HepG2 (cell line): Measurements from ENCODE around the gene STAT6. TPM values are rescaled to one million over a fixed set of nuclear protein-coding genes. Genes with fewer than 3 reads are reported as not detected.

ENCODE experiments used
- ATAC-seq: fragments of 200-7000 bp; cut with Tn5 transposase; 3 replicates; pipeline ENCODE4 v1.9.1; 2020; ENCODE audit warnings: mild to moderate bottlenecking, moderate library complexity
- BruUV-seq: library from RNA; stranded (reverse); fragments of 400-500 nt; replicated peaks from 2 replicates; lab custom pipeline; 2021; lab: Mats Ljungman, UMichigan
- CTCF ChIA-PET: fragments of 300-600 bp; formaldehyde crosslinking; extraction: SDS; loops from one replicate; lab custom pipeline; 2021; ENCODE audit warnings: low total read pairs, inconsistent platforms, low intra/inter-chr PET ratio; lab: Yijun Ruan, JAX
- POLR2A ChIA-PET: fragments of 350-600 bp; sonication (Branson Sonifier 250); formaldehyde crosslinking; loops from one replicate; lab custom pipeline; 2020; ENCODE audit warnings: antibody characterized with exemption, inconsistent platforms; lab: Yijun Ruan, JAX
- DNase-seq: peaks from one replicate; pipeline ENCODE4 v3.0.0-alpha.2; 2015; ENCODE audit warnings: low spot score
- FAIRE-seq: peaks from 3 replicates; lab custom pipeline; 2011; peaks lifted over from hg19 to GRCh38; lab: Jason Lieb, UNC
- H2AFZ ChIP-seq: one replicate; pipeline ENCODE4 v1.6.1; 2011; ENCODE audit warnings: low read length, inconsistent platforms
- H3K27ac ChIP-seq: fragments of 300-600 bp; 3 replicates; pipeline ENCODE4 v1.8.0; 2011; ENCODE audit warnings: mixed run types, mild to moderate bottlenecking, mixed read lengths, low read length, inconsistent platforms; ENCODE audit not compliant: insufficient read depth; ENCODE audit errors: extremely low read length
- H3K27me3 ChIP-seq, 2 experiments: fragments of 200-600 bp in 1 of 2; 2 replicates in 1 of 2; 3 replicates in 1 of 2; pipeline versions ENCODE4 v1.6.0 to v1.8.0; 2011; ENCODE audit warnings: low read length in 2 of 2, mild to moderate bottlenecking in 2 of 2, moderate library complexity in 2 of 2, inconsistent platforms in 1 of 2; ENCODE audit not compliant: insufficient read depth in 2 of 2, control insufficient read depth in 1 of 2
- H3K36me3 ChIP-seq, 2 experiments: fragments of 200-600 bp in 1 of 2; replicated peaks in 1 of 2; 2 replicates in 1 of 2; 3 replicates in 1 of 2; pipeline versions ENCODE4 v1.5.1 to v1.8.0; 2011; ENCODE audit warnings: low read length in 2 of 2, inconsistent platforms in 1 of 2; ENCODE audit not compliant: insufficient read depth in 2 of 2, control insufficient read depth in 1 of 2
- H3K4me1 ChIP-seq: 2 replicates; pipeline ENCODE4 v1.5.1; 2012; ENCODE audit warnings: low read length, inconsistent platforms; ENCODE audit not compliant: insufficient read depth
- H3K4me2 ChIP-seq: 2 replicates; pipeline ENCODE4 v1.6.0; 2011; ENCODE audit warnings: low read depth, low read length, inconsistent platforms
- H3K4me3 ChIP-seq, 3 experiments: fragments of 200-600 bp in 1 of 3; sonication (generic), shearing (Covaris generic) in 1 of 3; replicated peaks in 1 of 3; 2 replicates each; pipeline ENCODE4 v1.5.1; 2011 to 2016; ENCODE audit warnings: low read length in 3 of 3, inconsistent platforms in 2 of 3, low read depth in 2 of 3, mild to moderate bottlenecking in 2 of 3, control low read depth in 1 of 3, mixed read lengths in 1 of 3; ENCODE audit not compliant: insufficient read depth in 1 of 3
- H3K79me2 ChIP-seq: one replicate; pipeline ENCODE4 v1.6.1; 2011; ENCODE audit warnings: low read length, inconsistent platforms; ENCODE audit not compliant: insufficient read depth
- H3K9ac ChIP-seq: 2 replicates; pipeline ENCODE4 v1.6.0; 2011; ENCODE audit warnings: mild to moderate bottlenecking, low read depth, low read length, inconsistent platforms; ENCODE audit not compliant: insufficient read depth
- H3K9me3 ChIP-seq: 2 replicates; pipeline ENCODE4 v1.5.1; 2012; ENCODE audit warnings: mild to moderate bottlenecking, low read length
- H4K20me1 ChIP-seq: 2 replicates; pipeline ENCODE4 v1.6.0; 2011; ENCODE audit warnings: inconsistent platforms, mild to moderate bottlenecking, low read length, moderate library complexity; ENCODE audit not compliant: insufficient read depth
- AGO2 ChIP-seq: fragments of 200-400 bp; formaldehyde crosslinking; optimal IDR thresholded peaks from 2 replicates; pipeline ENCODE3; 2017; ENCODE audit warnings: mild to moderate bottlenecking, low read depth, low read length, moderate library complexity
- ESRRA ChIP-seq: sonication (generic); formaldehyde crosslinking; IDR thresholded peaks from 2 replicates; pipeline ENCODE4 v1.5.1; 2020; ENCODE audit warnings: mild to moderate bottlenecking, low read depth, missing genetic modification reagents
- MTF2 ChIP-seq: sonication (generic); formaldehyde crosslinking; IDR thresholded peaks from 2 replicates; pipeline ENCODE4 v1.5.0; 2020; ENCODE audit warnings: missing genetic modification reagents, borderline replicate concordance
- NKX3-1 ChIP-seq: sonication (generic); formaldehyde crosslinking; IDR thresholded peaks from 2 replicates; pipeline ENCODE4 v1.5.0; 2020; ENCODE audit warnings: missing genetic modification reagents
- PITX1 ChIP-seq: sonication (generic); formaldehyde crosslinking; IDR thresholded peaks from 2 replicates; pipeline ENCODE4 v1.5.1; 2020; ENCODE audit warnings: mild to moderate bottlenecking, missing genetic modification reagents
- PRPF4 ChIP-seq: fragments of 200-400 bp; formaldehyde crosslinking; IDR thresholded peaks from 2 replicates; pipeline ENCODE4 v1.6.1; 2016; ENCODE audit warnings: low read length, low read depth; ENCODE audit not compliant: poor library complexity, severe bottlenecking
- TAF1 ChIP-seq: sonication (generic); formaldehyde crosslinking; IDR thresholded peaks from 2 replicates; pipeline ENCODE4 v1.4.0; 2020; ENCODE audit warnings: missing genetic modification reagents
- ZNF709 ChIP-seq: sonication (generic); formaldehyde crosslinking; IDR thresholded peaks from 2 replicates; pipeline ENCODE4 v1.5.0; 2020; ENCODE audit warnings: mild to moderate bottlenecking, missing genetic modification reagents
- WGBS: methylation state at CpG from one replicate; pipeline ENCODE4 v1.1.6; 2017; ENCODE audit warnings: low lambda C conversion rate; 5-methylcytosine and 5-hydroxymethylcytosine counted together
- in situ Hi-C: cut with HindIII; loops from 2 replicates; pipeline ENCODE4 v1.10.0; 2017; ENCODE audit warnings: low pct_unique_long_range_greater_than_20kb; ENCODE audit not compliant: extremely low pct_ligation_motif_present
- intact Hi-C: fragments of 100-400 bp; cut with micrococcal nuclease; formaldehyde crosslinking; loops from one replicate; pipeline ENCODE4 v1.10.0; 2022; ENCODE audit not compliant: unreplicated experiment
- polyA plus RNA-seq, 8 experiments: library from polyadenylated mRNA; depleted of rRNA in 3 of 8; stranded (reverse) in 7 of 8; unstranded in 1 of 8; fragments of >200 nt; fragmentation: Illumina TruSeq in 4 of 8; extraction: Trizol in 4 of 8; gene quantifications; 2 replicates each; pipeline versions ENCODE4 v1.2.1 to v1.2.3, GENCODE V29; 2011 to 2016; ENCODE audit warnings: low read depth in 4 of 8, missing spikeins in 1 of 8, mixed read lengths in 1 of 8; ENCODE audit not compliant: insufficient read depth in 1 of 8
- total RNA-seq, 5 experiments: library from RNA; depleted of rRNA; stranded (reverse); fragments of >200 nt; fragmentation: Illumina TruSeq; extraction: Trizol; gene quantifications; 2 replicates each; pipeline ENCODE4 v1.2.3, GENCODE V29; 2016; ENCODE audit warnings: low read depth in 1 of 5
- TF ChIP-seq, protein P1 (sequence below): fragments of 450-650 bp; IDR thresholded peaks from 2 replicates; pipeline ENCODE4 v1.6.1; 2017
- TF ChIP-seq, protein P2 (sequence below): sonication (generic); formaldehyde crosslinking; IDR thresholded peaks from 2 replicates; pipeline ENCODE4 v1.5.0; 2020; ENCODE audit warnings: mild to moderate bottlenecking, missing genetic modification reagents, borderline replicate concordance
- TF ChIP-seq, protein P3 (sequence below): sonication (generic); formaldehyde crosslinking; IDR thresholded peaks from 2 replicates; pipeline ENCODE4 v1.4.0; 2020; ENCODE audit warnings: mild to moderate bottlenecking, missing genetic modification reagents

STAT6 gene
- total and polyA plus RNA-seq, 2 of the 13 experiments (the other 11 are each of a cell fraction or from before 2014, with no cell fraction given) = 28.0 to 62.2 TPM

GRCh38 chr12:57160040-57160439 is 48.9 kb upstream of the STAT6 start:
- Histone ChIP-seq H2AFZ (no peak overlapping the region), H4K20me1 (no peaks in the 10 kb centered on the region; the same call in 1 of the 2 replicates), H3K27me3 (no peaks in the 10 kb centered on the region), H3K9me3 (no peaks in the 10 kb centered on the region), H3K79me2 (no peaks in the 10 kb centered on the region), H3K36me3 (peaks cover 68 to 89% of the 10 kb centered on the region in 2 experiments), H3K4me1 (peaks cover 6% of the 10 kb centered on the region), H3K27ac (no peak overlapping the region), H3K4me3 (no peak overlapping the region), H3K4me2 (no peak overlapping the region), H3K9ac (no peak overlapping the region)
- BruUV-seq = no TSS peak
- 98% methylated on average over 4 of the region's 4 CpGs for WGBS
- ATAC-seq = no peak
- ChIA-PET CTCF (no interaction called here), POLR2A (interaction anchor here (0.7 kb wide), 1 partner anchor 32 kb away, joined by 3 read pairs; the partner anchor contains the start of gene LRP1)
- DNase-seq = no peak
- no peak for FAIRE-seq
- intact Hi-C loops = no loop called here
- in situ Hi-C loops = no loop called here
- TF ChIP-seq AGO2 = no peak
- TF ChIP-seq, protein P1, sequence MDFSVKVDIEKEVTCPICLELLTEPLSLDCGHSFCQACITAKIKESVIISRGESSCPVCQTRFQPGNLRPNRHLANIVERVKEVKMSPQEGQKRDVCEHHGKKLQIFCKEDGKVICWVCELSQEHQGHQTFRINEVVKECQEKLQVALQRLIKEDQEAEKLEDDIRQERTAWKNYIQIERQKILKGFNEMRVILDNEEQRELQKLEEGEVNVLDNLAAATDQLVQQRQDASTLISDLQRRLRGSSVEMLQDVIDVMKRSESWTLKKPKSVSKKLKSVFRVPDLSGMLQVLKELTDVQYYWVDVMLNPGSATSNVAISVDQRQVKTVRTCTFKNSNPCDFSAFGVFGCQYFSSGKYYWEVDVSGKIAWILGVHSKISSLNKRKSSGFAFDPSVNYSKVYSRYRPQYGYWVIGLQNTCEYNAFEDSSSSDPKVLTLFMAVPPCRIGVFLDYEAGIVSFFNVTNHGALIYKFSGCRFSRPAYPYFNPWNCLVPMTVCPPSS = no peak
- TF ChIP-seq PRPF4 = no peak
- no peak for TF ChIP-seq NKX3-1 (CRISPR knock-in tag)
- TF ChIP-seq TAF1 (CRISPR knock-in tag) = no peak
- TF ChIP-seq MTF2 (CRISPR knock-in tag) = no peak
- TF ChIP-seq, protein P2, sequence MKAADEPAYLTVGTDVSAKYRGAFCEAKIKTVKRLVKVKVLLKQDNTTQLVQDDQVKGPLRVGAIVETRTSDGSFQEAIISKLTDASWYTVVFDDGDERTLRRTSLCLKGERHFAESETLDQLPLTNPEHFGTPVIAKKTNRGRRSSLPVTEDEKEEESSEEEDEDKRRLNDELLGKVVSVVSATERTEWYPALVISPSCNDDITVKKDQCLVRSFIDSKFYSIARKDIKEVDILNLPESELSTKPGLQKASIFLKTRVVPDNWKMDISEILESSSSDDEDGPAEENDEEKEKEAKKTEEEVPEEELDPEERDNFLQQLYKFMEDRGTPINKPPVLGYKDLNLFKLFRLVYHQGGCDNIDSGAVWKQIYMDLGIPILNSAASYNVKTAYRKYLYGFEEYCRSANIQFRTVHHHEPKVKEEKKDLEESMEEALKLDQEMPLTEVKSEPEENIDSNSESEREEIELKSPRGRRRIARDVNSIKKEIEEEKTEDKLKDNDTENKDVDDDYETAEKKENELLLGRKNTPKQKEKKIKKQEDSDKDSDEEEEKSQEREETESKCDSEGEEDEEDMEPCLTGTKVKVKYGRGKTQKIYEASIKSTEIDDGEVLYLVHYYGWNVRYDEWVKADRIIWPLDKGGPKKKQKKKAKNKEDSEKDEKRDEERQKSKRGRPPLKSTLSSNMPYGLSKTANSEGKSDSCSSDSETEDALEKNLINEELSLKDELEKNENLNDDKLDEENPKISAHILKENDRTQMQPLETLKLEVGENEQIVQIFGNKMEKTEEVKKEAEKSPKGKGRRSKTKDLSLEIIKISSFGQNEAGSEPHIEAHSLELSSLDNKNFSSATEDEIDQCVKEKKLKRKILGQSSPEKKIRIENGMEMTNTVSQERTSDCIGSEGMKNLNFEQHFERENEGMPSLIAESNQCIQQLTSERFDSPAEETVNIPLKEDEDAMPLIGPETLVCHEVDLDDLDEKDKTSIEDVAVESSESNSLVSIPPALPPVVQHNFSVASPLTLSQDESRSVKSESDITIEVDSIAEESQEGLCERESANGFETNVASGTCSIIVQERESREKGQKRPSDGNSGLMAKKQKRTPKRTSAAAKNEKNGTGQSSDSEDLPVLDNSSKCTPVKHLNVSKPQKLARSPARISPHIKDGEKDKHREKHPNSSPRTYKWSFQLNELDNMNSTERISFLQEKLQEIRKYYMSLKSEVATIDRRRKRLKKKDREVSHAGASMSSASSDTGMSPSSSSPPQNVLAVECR (CRISPR knock-in tag) = no peak
- TF ChIP-seq PITX1 (CRISPR knock-in tag) = no peak
- no peak for TF ChIP-seq ESRRA (CRISPR knock-in tag)
- TF ChIP-seq, protein P3, sequence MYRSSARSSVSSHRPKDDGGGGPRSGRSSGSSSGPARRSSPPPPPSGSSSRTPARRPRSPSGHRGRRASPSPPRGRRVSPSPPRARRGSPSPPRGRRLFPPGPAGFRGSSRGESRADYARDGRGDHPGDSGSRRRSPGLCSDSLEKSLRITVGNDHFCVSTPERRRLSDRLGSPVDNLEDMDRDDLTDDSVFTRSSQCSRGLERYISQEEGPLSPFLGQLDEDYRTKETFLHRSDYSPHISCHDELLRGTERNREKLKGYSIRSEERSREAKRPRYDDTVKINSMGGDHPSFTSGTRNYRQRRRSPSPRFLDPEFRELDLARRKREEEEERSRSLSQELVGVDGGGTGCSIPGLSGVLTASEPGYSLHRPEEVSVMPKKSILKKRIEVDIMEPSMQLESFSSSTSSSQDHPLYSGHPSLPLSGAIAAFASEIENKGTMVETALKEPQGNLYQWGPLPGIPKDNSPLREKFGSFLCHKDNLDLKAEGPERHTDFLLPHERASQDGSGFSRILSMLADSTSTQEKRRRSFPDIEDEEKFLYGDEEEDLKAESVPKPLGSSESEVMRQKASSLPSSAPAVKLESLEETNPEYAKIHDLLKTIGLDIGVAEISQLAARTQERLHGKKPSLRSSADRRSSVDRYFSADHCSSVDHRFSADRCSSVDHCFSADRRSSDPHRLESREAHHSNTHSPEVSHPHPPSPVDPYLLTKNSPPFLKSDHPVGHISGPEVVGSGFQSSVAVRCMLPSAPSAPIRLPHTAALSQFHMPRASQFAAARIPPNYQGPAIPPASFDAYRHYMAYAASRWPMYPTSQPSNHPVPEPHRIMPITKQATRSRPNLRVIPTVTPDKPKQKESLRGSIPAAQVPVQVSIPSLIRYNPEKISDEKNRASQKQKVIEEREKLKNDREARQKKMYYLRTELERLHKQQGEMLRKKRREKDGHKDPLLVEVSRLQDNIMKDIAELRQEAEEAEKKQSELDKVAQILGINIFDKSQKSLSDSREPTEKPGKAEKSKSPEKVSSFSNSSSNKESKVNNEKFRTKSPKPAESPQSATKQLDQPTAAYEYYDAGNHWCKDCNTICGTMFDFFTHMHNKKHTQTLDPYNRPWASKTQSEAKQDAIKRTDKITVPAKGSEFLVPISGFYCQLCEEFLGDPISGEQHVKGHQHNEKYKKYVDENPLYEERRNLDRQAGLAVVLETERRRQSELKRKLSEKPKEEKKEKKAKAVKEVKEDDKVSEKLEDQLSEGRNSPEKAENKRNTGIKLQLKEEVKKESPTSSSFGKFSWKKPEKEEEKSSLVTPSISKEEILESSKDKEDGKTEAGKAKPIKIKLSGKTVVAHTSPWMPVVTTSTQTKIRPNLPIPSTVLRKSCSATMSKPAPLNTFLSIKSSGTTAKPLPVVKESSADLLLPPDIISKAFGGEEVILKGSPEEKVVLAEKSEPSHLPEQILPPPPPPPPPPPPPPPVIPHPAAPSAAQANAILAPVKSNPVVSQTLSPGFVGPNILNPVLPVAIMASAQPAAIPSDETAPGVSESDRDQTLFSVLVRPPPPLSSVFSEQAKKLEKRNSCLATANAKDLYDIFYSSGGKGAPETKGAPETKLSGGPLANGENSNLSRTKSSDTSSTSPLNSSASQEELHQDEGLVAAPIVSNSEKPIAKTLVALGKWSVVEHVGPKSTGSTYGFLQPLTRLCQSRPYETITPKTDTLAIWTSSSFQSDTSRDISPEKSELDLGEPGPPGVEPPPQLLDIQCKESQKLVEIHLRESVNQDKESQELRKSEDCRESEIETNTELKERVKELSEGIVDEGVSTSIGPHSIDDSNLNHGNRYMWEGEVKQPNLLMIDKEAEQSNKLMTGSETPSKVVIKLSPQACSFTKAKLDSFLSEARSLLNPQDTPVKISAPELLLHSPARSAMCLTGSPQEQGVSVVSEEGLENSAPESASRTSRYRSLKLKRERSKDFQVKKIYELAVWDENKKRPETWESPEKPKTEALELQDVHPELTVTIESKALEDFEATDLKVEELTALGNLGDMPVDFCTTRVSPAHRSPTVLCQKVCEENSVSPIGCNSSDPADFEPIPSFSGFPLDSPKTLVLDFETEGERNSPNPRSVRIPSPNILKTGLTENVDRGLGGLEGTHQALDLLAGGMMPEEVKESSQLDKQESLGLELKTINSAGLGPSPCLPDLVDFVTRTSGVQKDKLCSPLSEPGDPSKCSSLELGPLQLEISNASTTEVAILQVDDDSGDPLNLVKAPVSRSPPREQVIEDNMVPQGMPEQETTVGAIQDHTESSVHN (CRISPR knock-in tag) = no peak
- no peak for TF ChIP-seq ZNF709 (CRISPR knock-in tag)
